Ovary (tissue), 3 donors: ENCODE measurements around the gene CFAP52.

ENCODE experiments used
- POLR2A ChIP-seq: fragments of 450-650 bp; IDR thresholded peaks from one replicate; pipeline ENCODE4 v1.6.1; 2017; ENCODE audit warnings: antibody characterized with exemption, mild to moderate bottlenecking, moderate library complexity
- TF ChIP-seq, protein P1 (sequence below), 3 donors: fragments of 450-650 bp in 2 of 3; fragments of 200-600 bp in 1 of 3; IDR thresholded peaks; one replicate each; pipeline versions ENCODE4 v1.5.1 to v1.8.0; 2016 to 2022; ENCODE audit warnings: antibody characterized with exemption in 3 of 3, mild to moderate bottlenecking in 1 of 3
- donor health status: DM: no; HTN: no; CAD: no.

DNA sequence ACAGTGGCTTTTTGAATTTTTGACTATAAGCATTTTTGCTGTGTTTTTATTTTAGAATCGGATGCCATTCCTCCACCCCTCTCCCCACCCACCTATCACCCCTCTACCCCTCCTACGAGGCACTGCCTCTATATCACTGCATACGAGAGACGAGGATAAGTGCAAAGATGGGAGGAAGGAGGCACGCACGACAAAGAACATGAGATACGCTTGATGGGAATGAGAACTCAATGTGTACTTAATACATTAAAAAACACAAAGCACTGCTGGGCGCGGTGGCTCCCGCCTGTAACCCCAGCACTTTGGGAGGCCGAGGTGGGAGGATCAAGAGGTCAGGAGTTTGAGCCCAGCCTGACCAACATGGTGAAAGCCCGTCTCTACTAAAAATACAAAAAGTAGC is 60.1 kb downstream of the CFAP52 start:
- TF ChIP-seq, protein P1, sequence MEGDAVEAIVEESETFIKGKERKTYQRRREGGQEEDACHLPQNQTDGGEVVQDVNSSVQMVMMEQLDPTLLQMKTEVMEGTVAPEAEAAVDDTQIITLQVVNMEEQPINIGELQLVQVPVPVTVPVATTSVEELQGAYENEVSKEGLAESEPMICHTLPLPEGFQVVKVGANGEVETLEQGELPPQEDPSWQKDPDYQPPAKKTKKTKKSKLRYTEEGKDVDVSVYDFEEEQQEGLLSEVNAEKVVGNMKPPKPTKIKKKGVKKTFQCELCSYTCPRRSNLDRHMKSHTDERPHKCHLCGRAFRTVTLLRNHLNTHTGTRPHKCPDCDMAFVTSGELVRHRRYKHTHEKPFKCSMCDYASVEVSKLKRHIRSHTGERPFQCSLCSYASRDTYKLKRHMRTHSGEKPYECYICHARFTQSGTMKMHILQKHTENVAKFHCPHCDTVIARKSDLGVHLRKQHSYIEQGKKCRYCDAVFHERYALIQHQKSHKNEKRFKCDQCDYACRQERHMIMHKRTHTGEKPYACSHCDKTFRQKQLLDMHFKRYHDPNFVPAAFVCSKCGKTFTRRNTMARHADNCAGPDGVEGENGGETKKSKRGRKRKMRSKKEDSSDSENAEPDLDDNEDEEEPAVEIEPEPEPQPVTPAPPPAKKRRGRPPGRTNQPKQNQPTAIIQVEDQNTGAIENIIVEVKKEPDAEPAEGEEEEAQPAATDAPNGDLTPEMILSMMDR (IDR thresholded peaks at IDR 0.05): no peak
- TF ChIP-seq POLR2A: no peak
